Natural killer cell (primary cell): ENCODE measurements around the gene MSMB. TPM values are rescaled to one million over a fixed set of nuclear protein-coding genes. Genes with fewer than 3 reads are reported as not detected.

ENCODE experiments used
- ATAC-seq, 3 donors: fragments of 150-1000 bp in 2 of 3; fragments of 200-7000 bp in 1 of 3; cut with Tn5 transposase; 1 replicate in 1 of 3; 2 replicates in 2 of 3; pipeline ENCODE4 v1.10.0; 2021; ENCODE audit warnings: mild to moderate bottlenecking in 2 of 3, moderate library complexity in 2 of 3
- DNase-seq, 2 donors: peaks; one replicate each; pipeline versions ENCODE4 v3.0.0 to v3.0.0-alpha.2; 2013 to 2021; ENCODE audit warnings: mixed read lengths in 1 of 2
- H3K27ac ChIP-seq: one replicate; pipeline ENCODE4 v1.5.1; 2013; ENCODE audit warnings: mild to moderate bottlenecking, low read length
- H3K27me3 ChIP-seq: one replicate; pipeline ENCODE4 v1.6.1; 2013; ENCODE audit warnings: low read length; ENCODE audit not compliant: control insufficient read depth, insufficient read depth
- H3K36me3 ChIP-seq: one replicate; pipeline ENCODE4 v1.6.1; 2013; ENCODE audit warnings: low read length; ENCODE audit not compliant: control insufficient read depth, insufficient read depth
- H3K4me1 ChIP-seq: one replicate; pipeline ENCODE4 v1.6.1; 2013; ENCODE audit warnings: low read length; ENCODE audit not compliant: control insufficient read depth, insufficient read depth
- H3K4me3 ChIP-seq: one replicate; pipeline ENCODE4 v1.5.1; 2013; ENCODE audit warnings: low read length
- H3K9me3 ChIP-seq: one replicate; pipeline ENCODE4 v1.6.1; 2013; ENCODE audit warnings: low read length; ENCODE audit not compliant: control insufficient read depth, insufficient read depth
- H3K27ac Mint-ChIP-seq, 2 donors: one replicate each; pipeline ENCODE4 v1.8.0; 2022; ENCODE audit warnings: mild to moderate bottlenecking in 2 of 2, mixed read lengths in 2 of 2, moderate library complexity in 1 of 2
- H3K27me3 Mint-ChIP-seq, 2 donors: one replicate each; pipeline ENCODE4 v1.8.0; 2022; ENCODE audit warnings: low read depth in 2 of 2, mixed read lengths in 2 of 2
- H3K36me3 Mint-ChIP-seq: one replicate; pipeline ENCODE4 v1.8.0; 2022; ENCODE audit warnings: mixed read lengths
- H3K4me1 Mint-ChIP-seq, 2 donors: one replicate each; pipeline ENCODE4 v1.8.0; 2022; ENCODE audit warnings: mixed read lengths in 2 of 2
- H3K4me3 Mint-ChIP-seq: one replicate; pipeline ENCODE4 v1.8.0; 2022; ENCODE audit warnings: mild to moderate bottlenecking, moderate library complexity, mixed read lengths
- H3K9me3 Mint-ChIP-seq, 2 donors: one replicate each; pipeline ENCODE4 v1.8.0; 2022; ENCODE audit warnings: mixed read lengths in 2 of 2
- CTCF ChIP-seq: fragments of 200-600 bp; IDR thresholded peaks from one replicate; pipeline ENCODE4 v1.8.0; 2022; ENCODE audit warnings: antibody characterized with exemption
- WGBS: methylation state at CpG from one replicate; pipeline ENCODE4 v1.1.7; 2013; ENCODE audit warnings: missing lambda C conversion rate; ENCODE audit not compliant: insufficient coverage; 5-methylcytosine and 5-hydroxymethylcytosine counted together
- intact Hi-C: fragments of 100-400 bp; cut with micrococcal nuclease; formaldehyde crosslinking; loops from one replicate; pipeline ENCODE4 v1.14.2; 2022
- total RNA-seq, 4 donors: library from RNA; stranded (reverse); fragments of 120-200 nt in 1 of 4; gene quantifications; one replicate each; pipeline versions ENCODE4 v1.2.3 to v1.2.4, GENCODE V29; 2013 to 2022

MSMB gene
- total RNA-seq, 3 donors from 2014 or later (not counting 1 experiment from before 2014, with no cell fraction given): not detected

GRCh38 chr10:46022978-46023702, 22.9 kb downstream of the MSMB start:
- WGBS: 3% methylated on average over 49 of the region's 49 CpGs
- peaks cover 29% of the 10 kb centered on the region for H3K4me1 ChIP-seq
- H3K4me3 ChIP-seq: peak overlapping the region; percentile 63
- Mint-ChIP-seq H3K27ac (peak overlapping the region; percentile 72 to 86), H3K4me3 (peak overlapping the region; percentile 94), H3K9me3 (no peaks in the 10 kb centered on the region), H3K4me1 (peaks cover 80 to 90% of the 10 kb centered on the region in 2 donors), H3K27me3 (no peaks in the 10 kb centered on the region), H3K36me3 (no peaks in the 10 kb centered on the region)
- ATAC-seq: peak; percentile 97 to 98 (median 97)
- intact Hi-C loops: no loop called here
- peak overlapping the region; percentile 70 for H3K27ac ChIP-seq
- no peak for TF ChIP-seq CTCF
- H3K27me3 ChIP-seq: no peaks in the 10 kb centered on the region
- peak; percentile 79 to 88 for DNase-seq
- H3K36me3 ChIP-seq: peaks cover 4% of the 10 kb centered on the region
- no peaks in the 10 kb centered on the region for H3K9me3 ChIP-seq

GRCh38 chr10:46020344-46020657, 25.8 kb downstream of the MSMB start:
- H3K4me3 Mint-ChIP-seq: peak overlapping the region; percentile 70
- 79% methylated on average over 2 of the region's 3 CpGs for WGBS
- ATAC-seq (no peak), DNase-seq (no peak)
- peak overlapping the region; percentile 52 for H3K27ac ChIP-seq
- H3K36me3 ChIP-seq: peaks cover 16% of the 10 kb centered on the region
- H3K4me1 Mint-ChIP-seq: peaks cover 74 to 82% of the 10 kb centered on the region in 2 donors
- intact Hi-C loops: no loop called here
- H3K4me3 ChIP-seq: no peak overlapping the region
- H3K27me3 Mint-ChIP-seq: no peaks in the 10 kb centered on the region
- no peaks in the 10 kb centered on the region for H3K9me3 Mint-ChIP-seq
- no peak for TF ChIP-seq CTCF
- H3K9me3 ChIP-seq: no peaks in the 10 kb centered on the region
- H3K27ac Mint-ChIP-seq: peak overlapping the region; percentile 78 to 84
- H3K27me3 ChIP-seq: no peaks in the 10 kb centered on the region
- H3K4me1 ChIP-seq: peaks cover 31% of the 10 kb centered on the region
- H3K36me3 Mint-ChIP-seq: no peaks in the 10 kb centered on the region

- peaks cover 26% of the 10 kb centered on the region for H3K4me1 ChIP-seq
- H3K9me3 ChIP-seq: no peaks in the 10 kb centered on the region
- no peak overlapping the region for H3K4me3 ChIP-seq
- no peak for TF ChIP-seq CTCF
- Mint-ChIP-seq H3K27ac (peak overlapping the region; percentile 78 to 84), H3K27me3 (no peaks in the 10 kb centered on the region), H3K4me3 (peak overlapping the region; percentile 70), H3K36me3 (no peaks in the 10 kb centered on the region), H3K4me1 (peaks cover 73 to 81% of the 10 kb centered on the region in 2 donors), H3K9me3 (no peaks in the 10 kb centered on the region)
- peak in 1 of 2 donors; percentile 49 for DNase-seq
- no peaks in the 10 kb centered on the region for H3K27me3 ChIP-seq
- H3K27ac ChIP-seq: peak overlapping the region; percentile 52
- 66% methylated on average over 7 of the region's 7 CpGs for WGBS
- H3K36me3 ChIP-seq: peaks cover 21% of the 10 kb centered on the region
- intact Hi-C loops: no loop called here
- ATAC-seq: no peak
Observed at GRCh38 chr10:46019569-46020343, 26.3 kb downstream of the MSMB start.
